GM18519 (cell line): Measurements from ENCODE around the gene GSX2.
"Not testable (repeated sequence)": the region's sequence is repeated elsewhere in the genome, so short reads cannot be mapped to it uniquely, and the experiment has no call there.

ENCODE experiments used
- ATAC-seq: cut with Tn5 transposase; IDR thresholded peaks from one replicate; pipeline ENCODE4 v1.9.1; 2021; ENCODE audit warnings: mild to moderate bottlenecking, moderate library complexity; ENCODE audit not compliant: unreplicated experiment, low FRiP score

GSX2 gene

GRCh38 chr4:54099748-54100574 lies at the start of gene GSX2:
TSS of gene GSX2 (plus strand) at chr4:54100163. CDS start at chr4:54100345, 182 bp downstream.
- no peak for ATAC-seq

DNA sequence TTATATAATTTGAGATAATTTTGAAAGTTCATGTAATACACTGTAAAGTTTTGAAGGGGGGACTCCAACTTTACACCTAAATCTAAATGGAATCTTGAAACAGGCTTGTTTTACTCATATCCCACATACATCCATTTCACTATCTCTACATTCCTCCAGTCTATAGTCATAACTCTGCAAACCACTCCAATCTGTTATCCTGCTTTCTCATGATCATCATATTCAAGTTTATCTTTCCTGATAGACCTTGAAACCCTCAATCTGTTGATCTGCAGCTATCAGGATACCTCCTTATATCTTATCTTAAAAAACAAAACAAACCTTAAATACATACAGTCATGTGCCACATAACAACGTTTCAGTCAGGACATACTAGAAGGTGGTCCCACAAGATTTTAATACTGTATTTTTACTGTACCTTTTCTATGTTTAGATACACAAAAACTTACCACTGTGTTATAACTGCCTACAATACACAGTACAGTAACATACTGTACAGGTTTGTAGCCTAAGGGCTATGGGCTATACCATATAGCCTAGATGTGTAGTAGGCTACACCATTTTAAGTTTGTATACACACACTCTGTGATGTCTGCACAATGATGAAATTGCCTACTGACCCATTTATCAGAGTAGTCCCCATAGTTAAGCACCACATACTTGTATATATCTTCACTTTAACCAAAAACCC lies 49.6 kb upstream of the GSX2 start:
- no peak for ATAC-seq

- not testable (repeated sequence) for ATAC-seq
Observed at GRCh38 chr4:54053322-54053721, 46.6 kb upstream of the GSX2 start.

DNA sequence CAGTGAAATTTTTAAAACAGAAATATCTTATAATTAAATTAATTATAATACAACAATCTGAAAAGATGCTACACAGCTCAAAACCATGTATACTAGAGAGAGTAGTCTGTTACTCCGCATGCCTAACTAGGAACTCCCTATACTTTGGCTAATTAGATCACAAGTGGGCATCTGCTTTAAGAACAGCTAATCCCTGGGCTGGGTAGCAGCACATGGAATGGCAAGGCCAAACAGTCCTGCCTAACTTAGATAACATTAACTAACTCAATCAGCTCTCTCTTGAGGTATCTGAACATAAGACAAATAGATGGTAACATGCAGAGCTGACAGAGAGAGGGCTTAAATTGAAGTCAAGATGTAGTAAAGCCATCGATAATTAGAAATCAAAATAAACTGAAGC lies 45.5 kb upstream of the GSX2 start:
- ATAC-seq, result no peak

DNA sequence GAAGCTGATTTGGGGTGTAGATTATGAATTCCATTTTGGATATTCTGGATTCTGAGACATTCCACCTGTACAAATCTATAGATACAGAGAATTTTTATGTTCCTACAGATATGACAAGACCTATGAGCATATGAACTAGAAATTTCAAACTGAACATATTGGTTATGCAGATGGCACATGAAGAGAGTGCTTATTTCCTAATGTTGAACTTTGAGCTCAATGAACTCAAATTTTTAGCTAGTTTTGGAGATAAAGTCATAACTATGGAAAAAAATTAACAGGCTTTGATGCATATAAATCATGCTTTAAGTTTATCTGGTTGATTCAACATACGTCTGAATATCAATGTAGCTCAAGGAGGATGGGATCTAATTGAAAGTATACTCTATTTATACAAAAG lies 44.5 kb upstream of the GSX2 start:
- ATAC-seq, result no peak

DNA sequence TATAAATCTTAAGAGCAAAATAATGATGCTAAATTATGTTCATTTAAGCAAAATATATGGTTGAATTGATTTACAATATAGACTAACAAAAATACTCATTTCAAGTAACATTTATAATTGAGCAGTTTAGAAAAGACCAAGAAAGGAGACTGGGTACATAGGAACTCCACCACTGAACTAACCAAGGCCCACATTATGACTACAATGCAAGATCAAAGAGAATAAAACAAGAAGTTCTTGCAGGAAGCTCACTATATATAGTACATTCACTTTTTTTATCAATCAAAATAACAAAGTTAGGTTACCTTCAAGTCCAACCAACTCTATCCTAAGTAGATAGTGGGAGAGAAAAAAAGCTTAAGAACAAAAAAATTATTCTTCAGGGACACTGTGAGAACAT lies 43.6 kb upstream of the GSX2 start:
- ATAC-seq, result no peak

GRCh38 chr4:54058171-54058570 lies 41.8 kb upstream of the GSX2 start:
- ATAC-seq, result no peak

DNA sequence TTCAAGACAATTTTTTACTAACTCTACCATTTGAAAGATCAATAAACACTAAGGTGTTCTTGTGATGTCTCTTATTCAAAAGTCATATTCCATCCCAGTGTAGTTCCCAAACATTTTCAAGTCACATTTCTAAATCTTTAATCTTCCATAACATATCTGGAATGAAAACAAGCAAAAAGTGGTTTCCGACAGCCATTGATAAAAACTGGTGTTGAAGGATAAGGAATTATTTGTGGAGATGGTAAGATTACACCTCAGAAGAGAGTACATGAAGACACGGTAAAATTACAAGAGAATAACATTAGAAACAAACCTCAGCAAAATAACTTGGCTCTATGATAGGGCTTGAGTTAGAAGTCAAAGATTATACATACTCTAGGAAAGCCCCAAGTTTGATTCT lies 39.8 kb upstream of the GSX2 start:
- ATAC-seq, result no peak

DNA sequence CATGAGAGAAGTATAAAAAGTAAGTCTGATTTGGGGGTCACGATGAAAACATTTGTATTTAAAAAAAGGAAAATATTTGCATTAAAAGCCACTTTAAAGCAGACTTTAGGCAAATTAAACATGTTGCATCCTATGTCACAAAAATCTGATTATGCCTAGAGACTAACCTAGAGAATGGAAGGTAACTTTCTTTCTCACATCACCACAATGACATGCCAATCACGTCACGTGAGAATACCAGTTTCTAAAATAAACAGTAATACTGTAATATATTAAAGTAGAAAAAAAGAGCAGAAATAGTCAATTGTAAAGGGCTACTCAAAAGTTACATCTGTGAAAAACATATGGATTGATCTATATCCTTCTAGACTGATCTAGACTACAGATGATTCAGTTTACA lies 38.9 kb upstream of the GSX2 start:
- ATAC-seq, result no peak

DNA sequence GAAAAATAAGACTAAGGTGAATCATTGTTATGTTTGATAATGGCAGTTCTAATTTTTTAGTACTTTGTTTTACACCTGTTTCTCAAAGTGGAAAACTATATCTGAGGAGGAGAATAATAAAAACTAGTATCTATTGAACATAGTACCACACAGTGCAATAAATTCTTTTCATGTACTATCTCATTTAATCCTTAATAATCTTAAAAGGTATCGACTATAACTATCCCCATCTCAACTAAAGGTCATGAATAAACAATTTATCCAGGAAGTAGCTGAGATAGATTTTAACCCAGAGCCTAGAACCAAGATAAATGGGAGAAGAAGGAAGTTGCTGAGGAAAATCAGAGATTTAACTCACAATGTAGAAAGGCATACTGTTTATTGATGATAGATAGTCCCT lies 38.1 kb upstream of the GSX2 start:
- no peak for ATAC-seq

DNA sequence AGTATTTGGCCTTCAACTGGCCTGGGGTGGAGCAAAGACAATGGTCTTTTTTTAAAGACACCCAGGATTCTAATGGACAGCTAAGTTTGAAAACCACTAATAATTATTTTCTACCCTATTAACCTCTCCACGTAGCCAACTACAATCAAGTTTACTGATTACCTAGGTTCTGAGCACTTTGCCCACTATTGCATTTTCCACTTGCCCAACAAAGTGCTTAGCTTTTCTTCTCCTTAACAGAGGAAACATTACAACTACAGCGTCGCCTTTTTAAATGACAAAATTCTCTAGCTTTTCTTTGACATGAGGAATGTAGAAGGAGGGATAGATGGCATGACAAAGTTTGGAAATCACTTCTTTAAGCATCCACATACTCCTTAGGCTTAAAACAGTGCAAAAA lies 37.6 kb upstream of the GSX2 start:
- no peak for ATAC-seq

DNA sequence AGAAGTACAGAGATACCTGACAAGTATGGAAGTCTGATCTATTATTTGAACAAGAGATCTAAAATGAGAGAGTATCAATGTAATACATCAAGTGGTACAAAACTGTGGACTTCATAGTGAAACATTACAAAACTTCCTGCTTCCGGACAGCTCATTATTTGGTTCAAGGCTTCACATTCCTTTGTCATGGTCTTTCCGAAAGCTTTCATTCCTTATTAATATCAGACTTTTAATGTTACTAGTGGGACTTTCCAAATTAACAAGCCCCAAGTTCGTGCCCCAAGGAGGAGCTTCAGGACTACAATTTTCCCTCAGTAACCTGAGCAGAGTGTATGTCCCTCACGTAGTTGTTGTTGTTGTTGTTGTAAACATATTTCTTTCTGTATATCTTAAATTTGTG lies 36.7 kb upstream of the GSX2 start:
- no peak for ATAC-seq

GRCh38 chr4:54063737-54064316 lies 36.1 kb upstream of the GSX2 start:
- ATAC-seq, result peak; percentile 18

DNA sequence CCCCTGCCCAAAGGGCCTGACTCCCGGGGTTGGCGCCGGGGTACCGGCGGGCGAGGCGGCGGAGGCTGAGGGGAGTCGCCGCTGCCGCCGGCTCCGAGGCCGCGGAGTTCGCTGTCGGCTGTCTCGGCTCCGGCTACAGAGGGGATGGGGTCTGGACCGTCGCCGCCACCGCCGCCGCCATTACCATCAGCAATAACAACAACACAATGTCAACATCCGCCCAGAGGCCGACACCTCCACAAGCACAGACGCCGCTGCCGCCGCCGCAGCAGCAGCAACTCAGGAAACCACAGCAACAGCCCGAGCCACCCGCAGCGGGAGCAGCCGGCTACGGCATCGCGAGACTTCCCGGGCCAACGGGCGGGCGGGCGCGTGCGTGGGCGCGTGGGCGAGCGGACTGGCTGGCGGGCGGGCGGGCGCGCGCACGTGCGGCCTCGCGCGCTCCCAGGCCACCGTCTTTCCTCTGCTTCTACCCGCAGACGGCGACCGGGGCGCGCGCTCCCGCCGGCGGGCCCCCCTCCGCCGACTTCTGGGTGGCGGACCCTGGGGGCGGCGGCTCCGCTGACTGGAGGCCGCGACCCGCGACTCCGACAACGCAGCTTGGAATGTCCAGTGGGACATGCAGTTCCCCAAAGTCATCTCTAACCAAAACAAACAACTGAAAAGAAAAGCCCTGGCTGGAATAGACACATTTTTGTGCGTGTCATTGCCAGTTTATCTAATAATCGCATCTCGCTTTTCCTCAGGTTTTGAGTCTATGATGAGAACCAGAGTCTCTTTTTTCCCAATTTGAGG lies 35.4 kb upstream of the GSX2 start, which contains the start of gene CHIC2:
Gene CHIC2, minus strand, starts transcription at position 289 of the 795 bp plus-strand sequence. CDS start 305 bp downstream, outside the sequence.
- peak; percentile 92 for ATAC-seq

DNA sequence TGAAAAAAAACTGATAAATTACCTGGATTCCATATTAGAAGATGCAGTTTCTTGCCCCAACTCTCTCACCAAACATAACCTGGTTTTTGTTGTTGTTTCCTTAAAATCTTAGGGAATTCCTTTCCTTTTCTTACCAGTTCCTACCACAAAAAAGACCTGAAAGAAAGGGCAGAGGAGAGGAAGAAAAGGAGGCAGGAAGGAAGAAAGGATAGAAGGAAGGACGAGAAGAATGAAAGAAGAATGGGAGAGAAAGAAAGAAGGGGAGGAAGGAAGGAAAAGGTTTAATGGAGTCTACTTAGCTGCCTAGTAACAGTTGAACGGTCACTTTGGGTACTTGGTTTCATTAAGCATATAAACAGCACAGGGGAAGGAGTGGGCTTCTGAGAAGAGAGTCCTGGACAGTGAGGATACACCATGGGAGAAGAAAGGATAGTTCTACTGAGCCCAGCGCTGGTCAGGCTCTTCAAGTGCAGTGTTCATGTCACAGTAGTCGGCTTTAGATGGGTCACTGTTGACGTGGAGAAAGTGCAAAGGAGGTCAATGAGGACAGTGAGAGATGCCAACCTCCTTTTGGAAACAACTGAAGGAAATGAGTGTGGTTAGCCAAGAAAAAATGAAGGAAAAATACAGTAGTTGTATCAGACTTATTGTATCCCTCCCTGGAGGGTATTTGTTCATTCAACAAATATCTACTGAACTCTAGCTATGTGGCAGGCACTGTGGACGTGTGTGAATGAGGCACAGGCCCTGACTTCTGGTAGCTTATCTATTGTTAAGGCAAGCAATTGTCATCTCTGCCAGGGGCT lies 34.5 kb upstream of the GSX2 start:
- ATAC-seq, result no peak

DNA sequence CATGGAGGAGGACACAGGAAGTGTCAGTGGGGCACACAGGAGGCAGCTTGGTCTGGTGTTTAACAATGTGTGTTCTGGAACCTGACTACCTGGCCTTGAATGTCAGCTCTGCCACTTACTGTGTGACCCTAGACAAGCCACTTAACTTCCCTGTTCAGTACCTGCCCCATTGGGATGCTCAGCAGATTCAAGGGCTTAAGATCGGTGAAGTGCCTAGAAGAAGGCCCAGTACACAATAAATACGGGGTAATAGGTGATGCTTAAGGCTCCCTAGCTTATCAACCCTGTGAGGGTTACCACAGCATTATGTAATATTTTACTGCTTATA lies 33.9 kb upstream of the GSX2 start:
- ATAC-seq, result no peak

GRCh38 chr4:54066718-54067129 lies 33.2 kb upstream of the GSX2 start:
- ATAC-seq, result no peak

GRCh38 chr4:54067166-54067565 lies 32.8 kb upstream of the GSX2 start:
- ATAC-seq, result no peak

DNA sequence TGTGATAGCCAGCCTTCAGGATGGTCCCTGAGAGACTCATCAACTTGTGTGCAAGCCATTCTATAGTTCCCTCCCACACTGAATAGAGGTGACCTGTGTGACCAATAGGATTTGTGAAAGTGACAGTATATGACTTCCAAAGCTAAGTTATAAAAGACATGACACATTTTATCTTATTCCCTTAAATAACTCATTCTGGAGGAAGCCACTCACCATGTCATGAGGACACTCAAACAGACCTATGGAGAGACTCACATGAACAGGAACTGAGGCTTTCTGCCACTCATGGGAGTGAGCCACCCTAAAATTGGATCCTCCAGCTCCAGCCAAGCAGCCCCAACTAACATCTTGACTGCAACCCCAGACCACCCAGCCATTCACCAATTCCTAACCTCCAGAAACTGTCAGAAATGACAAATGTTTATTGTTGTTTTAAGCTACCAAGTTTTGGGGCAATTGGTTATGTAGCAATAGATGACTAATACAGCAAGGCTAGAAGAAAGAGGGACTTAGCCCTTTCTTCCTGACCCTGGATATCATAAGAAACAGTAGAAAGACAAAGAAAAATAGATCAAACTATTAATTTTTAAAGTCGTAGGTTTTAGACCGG lies 26.6 kb upstream of the GSX2 start:
- no peak for ATAC-seq

DNA sequence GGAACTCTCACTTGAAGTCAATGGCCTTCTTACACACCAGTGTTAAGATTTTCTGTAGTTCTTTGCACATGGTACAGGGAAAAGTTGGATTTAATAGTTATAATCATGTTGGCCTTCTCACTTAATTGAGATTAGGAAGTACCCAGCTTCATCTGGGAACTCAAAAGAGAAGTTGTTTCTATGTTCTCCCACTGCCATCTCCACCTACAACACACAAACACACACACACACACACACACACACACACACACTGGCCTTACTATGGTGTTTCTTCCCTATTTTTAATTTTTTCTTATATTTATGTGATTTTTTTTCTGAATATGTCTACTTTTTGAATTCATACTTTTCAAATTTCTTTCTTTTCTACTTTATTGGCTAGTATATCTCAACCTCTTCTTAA lies 25.6 kb upstream of the GSX2 start:
- ATAC-seq, result no peak
